GM19438 (cell line): ENCODE data around the gene USP1.

Experiments
- ATAC-seq: cut with Tn5 transposase; IDR thresholded peaks from one replicate; pipeline ENCODE4 v1.9.1; 2021; ENCODE audit warnings: low read depth; ENCODE audit not compliant: unreplicated experiment

Gene USP1

GRCh38 chr1:62484824-62485468, 48.1 kb downstream of the USP1 start:
- no peak for ATAC-seq

GRCh38 chr1:62487956-62488355, 51.1 kb downstream of the USP1 start:
- no peak for ATAC-seq

GRCh38 chr1:62492521-62492920, 55.7 kb downstream of the USP1 start:
- ATAC-seq = no peak

GRCh38 chr1:62493656-62494055, 56.8 kb downstream of the USP1 start:
- no peak for ATAC-seq

- ATAC-seq = no peak
Measured at GRCh38 chr1:62494137-62494536, 57.3 kb downstream of the USP1 start.

- no peak for ATAC-seq
Measured at GRCh38 chr1:62500210-62500609, 63.4 kb downstream of the USP1 start.
